NOMO-1 (cell line): ENCODE measurements around the gene CD244.
A peak's percentile ranks its signal among the peaks of the same experiment; 100 is the strongest.
"Not testable (repeated sequence)": the region's sequence is repeated elsewhere in the genome, so short reads cannot be mapped to it uniquely, and the experiment has no call there.

ENCODE experiments used
- DNase-seq, 2 experiments: peaks; one replicate each; lab custom pipeline; 2025; ENCODE audit not compliant: unreplicated experiment in 2 of 2; lab: John Stamatoyannopoulos, UW

The CD244 gene

DNA sequence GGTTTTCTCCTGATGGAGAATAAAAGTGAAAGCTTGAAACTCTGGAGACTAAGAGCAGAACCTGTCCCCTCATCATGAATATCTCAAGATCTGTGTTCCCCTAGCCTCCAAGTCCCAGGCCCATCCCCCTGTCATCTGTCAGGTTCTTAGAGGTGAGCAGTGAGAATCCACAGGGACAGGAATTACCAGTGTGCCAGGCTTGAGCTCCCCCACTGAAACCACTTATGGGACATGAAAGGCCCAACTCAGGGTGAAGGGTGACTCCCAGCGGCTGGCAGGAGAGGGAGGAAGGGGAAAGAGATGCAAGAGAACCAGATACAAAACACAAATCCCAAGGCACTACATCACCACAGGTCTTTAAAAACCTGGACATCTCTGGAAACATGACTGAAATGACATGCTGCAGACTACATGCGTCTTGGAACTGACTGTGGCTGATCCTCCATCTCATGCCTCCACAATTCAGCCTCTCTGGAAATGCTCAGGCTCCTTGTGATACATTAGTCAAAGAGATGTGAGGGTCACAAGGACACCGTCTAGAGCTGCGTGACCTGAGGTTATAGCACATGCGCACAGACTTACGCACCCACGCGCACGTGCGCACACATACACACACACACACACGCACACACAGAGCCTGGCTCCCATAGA lies 73.5 kb downstream of the CD244 start:
- DNase-seq: no peak

DNA sequence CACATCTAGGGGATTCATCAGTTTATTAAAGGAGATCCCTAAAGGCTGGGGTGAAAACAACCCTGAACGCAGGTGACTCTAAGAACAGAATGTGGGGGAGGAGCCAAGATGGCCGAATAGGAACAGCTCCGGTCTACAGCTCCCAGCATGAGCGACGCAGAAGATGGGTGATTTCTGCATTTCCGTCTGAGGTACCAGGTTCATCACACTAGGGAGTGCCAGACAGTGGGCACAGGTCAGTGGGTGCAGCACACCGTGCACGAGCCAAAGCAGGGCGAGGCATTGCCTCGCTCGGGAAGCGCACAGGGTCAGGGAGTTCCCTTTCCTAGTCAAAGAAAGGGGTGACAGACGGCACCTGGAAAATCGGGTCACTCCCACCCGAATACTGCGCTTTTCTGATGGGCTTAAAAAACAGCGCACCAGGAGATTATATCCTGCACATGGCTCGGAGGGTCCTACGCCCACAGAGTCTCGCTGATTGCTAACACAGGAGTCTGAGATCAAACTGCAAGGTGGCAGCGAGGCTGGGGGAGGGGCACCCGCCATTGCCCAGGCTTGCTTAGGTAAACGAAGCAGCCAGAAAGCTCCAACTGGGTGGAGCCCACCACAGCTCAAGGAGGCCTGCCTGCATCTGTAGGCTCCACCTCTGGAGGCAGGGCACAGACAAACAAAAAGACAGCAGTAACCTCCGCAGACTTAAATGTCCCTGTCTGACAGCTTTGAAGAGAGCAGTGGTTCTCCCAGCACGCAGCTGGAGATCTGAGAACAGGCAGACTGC lies 79.5 kb downstream of the CD244 start:
- DNase-seq: not testable (repeated sequence)

DNA sequence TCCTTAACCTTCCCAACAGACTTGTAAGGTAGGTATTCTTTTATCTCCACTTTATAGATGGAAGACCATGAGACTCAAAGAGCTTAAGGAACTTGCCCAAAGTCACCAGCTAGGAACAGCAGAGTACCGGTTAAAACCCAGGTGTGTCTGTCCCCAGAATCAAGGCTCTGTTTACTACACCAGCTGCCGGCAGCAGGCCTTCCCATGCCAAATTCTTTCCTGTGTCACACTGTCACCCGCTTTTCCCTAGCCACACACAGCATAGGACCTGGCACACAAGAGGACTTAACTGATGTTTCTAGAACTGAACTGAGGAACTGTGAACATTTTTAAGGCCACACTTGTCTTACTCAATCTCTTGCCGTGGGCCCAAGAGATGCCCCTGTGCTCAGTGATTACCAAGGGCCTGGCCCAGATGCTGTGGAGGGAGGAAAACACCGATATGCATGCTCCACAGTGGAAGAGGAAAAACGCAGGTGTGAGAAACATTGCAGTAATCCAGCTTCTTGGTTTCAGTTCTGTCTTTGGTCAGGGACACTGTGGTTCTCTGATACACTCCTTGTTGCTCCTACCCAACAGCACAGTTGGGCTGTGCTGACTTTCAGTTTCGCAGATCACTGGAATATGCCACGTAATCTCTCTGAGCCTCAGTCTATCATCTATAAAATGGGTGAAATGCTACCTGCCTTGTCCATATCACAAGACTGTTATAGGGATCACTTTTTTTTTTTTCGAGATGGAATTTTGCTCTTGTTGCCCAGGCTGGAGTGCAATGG lies 80.6 kb downstream of the CD244 start:
- peak; percentile 57 to 86 for DNase-seq

DNA sequence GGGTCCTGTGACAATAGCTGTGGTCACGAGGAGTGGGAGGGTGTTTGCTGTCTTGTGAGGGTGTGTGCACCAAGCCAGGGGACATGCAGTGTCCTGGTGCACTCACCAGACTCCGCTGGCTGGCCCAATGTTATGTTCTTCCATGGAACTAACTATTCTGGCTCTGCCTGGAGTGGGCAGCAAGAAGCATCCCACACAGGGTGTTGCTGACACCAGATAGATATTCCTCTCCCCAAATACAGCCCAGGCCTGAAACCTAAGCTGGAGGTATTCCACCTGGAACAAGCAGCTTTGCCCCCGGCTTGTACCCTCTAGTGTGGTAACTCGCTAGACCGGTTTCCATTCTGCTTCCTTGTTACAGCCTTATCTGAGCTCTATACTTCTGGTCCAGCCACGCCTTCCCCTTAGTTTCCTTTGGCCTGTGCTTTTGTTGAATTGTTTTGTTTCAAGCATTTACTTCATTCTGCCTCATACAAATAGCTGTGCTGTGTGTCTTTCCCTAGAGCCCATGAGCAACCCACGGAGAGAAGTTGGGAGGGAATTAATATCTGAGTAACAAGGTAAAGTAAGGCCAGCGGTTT lies 81.4 kb downstream of the CD244 start:
- DNase-seq: no peak

DNA sequence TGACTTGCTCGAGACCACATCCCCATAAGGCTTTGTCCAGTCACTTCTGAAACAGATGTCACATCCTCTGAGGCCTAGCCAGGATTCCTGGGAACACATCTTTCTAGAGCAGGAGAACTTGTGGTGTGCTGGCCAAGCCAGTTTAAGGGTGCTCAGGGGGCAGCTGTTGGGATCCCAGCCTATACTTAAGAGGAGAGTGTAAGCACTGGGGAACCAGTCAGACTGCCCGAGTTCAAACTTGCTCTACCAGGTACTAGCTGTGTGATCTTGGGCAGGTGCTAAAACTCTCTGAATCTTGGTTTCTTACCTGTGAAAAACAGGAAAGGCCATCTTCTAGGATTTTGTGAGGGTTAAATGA lies 82.3 kb downstream of the CD244 start:
- no peak for DNase-seq
